ENCODE data around the gene AHCYL2. TPM values are rescaled to one million over a fixed set of nuclear protein-coding genes. Genes with fewer than 3 reads are reported as not detected.

Gene AHCYL2
- total RNA-seq, 4 donors from 2014 or later, result 8.7 to 17.3 (median 14.2) TPM

DNA sequence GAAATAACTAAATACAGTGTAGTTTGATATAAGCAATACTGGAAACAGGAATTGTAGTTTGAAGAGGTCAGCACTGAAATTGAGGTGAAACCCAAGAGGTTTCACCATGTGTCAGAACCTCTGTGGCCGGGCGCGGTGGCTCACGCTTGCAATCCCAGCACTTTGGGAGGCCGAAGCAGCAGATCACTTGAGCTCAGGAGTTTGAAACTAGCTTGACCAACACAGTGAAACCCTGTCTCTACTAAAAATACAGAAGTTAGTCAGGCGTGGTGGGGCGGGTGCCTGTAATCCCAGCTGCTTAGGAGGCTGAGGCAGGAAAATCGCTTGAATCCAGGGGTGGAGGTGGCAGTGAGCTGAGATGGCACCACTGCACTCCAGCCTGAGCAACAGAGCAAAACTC, 13.7 kb downstream of the AHCYL2 start:
- ATAC-seq, result no peak
- H3K27me3 ChIP-seq, result no peaks in the 10 kb centered on the region
- no peak overlapping the region for H3K4me3 ChIP-seq
- 91 to 93% methylated on average over 5 to 7 of the region's 8 CpGs for WGBS, 2 donors (ENCODE audit: low coverage in 1 of 2)
- TF ChIP-seq CTCF (IDR thresholded peaks at IDR 0.05) (no peak), POLR2A (IDR thresholded peaks at IDR 0.05) (no peak), POLR2AphosphoS5 (IDR thresholded peaks at IDR 0.05) (no peak), EP300 (IDR thresholded peaks at IDR 0.05) (no peak)
- no peaks in the 10 kb centered on the region for H3K4me1 ChIP-seq
- H3K27ac ChIP-seq, result no peak overlapping the region
- no peaks in the 10 kb centered on the region for H3K36me3 ChIP-seq
- no peaks in the 10 kb centered on the region for H3K9me3 ChIP-seq

DNA sequence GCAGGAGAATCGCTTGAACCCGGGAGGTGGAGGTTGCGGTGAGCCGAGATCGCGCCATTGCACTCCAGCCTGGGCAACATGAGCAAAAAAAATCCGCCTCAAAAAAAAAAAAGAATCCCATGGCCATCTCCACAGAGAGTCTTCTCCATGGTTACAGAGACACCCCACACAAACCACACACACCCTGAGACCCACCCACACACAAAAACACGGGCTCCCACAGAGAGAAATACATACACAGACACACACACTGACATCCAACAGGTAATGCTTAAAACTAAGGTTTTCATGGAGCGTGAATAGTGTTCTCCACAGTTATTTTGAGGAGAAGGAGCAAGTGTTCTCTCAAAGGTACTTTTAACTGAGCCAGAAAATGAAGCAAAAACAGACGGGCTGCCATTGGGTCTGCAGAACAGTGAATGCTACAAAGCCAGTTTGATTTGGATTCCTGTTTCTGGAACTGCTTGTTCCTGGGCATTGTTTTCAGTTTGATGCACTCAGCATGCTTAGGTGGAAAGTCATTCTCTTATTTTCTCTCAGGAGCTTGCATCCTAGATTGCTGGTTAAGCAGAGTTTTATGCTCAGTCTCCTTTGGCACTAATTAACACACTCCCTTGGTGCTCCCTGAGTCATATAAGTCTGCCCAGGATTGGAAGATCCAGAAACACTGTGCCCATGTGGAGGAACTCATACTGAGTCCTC, 15.4 kb downstream of the AHCYL2 start:
- H3K27ac ChIP-seq, result no peak overlapping the region
- TF ChIP-seq POLR2AphosphoS5 (IDR thresholded peaks at IDR 0.05), result no peak
- TF ChIP-seq EP300 (IDR thresholded peaks at IDR 0.05), result no peak
- no peak for TF ChIP-seq POLR2A (IDR thresholded peaks at IDR 0.05)
- no peak for TF ChIP-seq CTCF (IDR thresholded peaks at IDR 0.05)

DNA sequence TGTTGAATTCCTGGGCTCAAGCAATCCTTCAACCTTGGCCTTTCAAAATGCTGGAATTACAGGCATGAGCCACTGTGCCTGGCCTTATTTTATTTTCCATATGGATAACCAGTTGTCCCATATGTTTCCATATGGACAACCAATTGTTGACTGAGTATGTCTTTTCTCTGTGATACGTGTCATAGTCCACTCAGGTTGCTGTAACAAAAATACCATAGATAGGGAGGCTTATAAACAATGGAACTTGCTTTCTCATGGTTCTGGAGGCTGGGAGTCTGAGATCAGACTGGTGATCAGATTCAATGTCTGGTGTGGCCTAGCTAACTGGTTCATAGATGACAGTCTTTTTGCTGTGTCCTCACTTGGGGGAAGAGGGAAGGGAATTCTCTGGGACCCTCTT, 19.4 kb downstream of the AHCYL2 start:
- WGBS, 2 donors (ENCODE audit: low coverage in 1 of 2), result 100% methylated on average over 1 of the region's 1 CpG; no CpG with 5 or more reads in 1 of the 2 donors
- H3K27me3 ChIP-seq, result no peaks in the 10 kb centered on the region
- H3K4me1 ChIP-seq, result no peaks in the 10 kb centered on the region
- H3K36me3 ChIP-seq, result no peaks in the 10 kb centered on the region
- no peak overlapping the region for H3K4me3 ChIP-seq
- H3K27ac ChIP-seq, result no peak overlapping the region
- no peak for ATAC-seq
- H3K9me3 ChIP-seq, result no peaks in the 10 kb centered on the region
- TF ChIP-seq EP300 (IDR thresholded peaks at IDR 0.05), result no peak
- no peak for TF ChIP-seq POLR2AphosphoS5 (IDR thresholded peaks at IDR 0.05)
- no peak for TF ChIP-seq CTCF (IDR thresholded peaks at IDR 0.05)
- no peak for TF ChIP-seq POLR2A (IDR thresholded peaks at IDR 0.05)

More for the DNA sequence above, 15.4 kb downstream of the AHCYL2 start:
- H3K4me1 ChIP-seq, result no peaks in the 10 kb centered on the region
- no peaks in the 10 kb centered on the region for H3K36me3 ChIP-seq
- no peak overlapping the region for H3K4me3 ChIP-seq
- no peaks in the 10 kb centered on the region for H3K9me3 ChIP-seq
- ATAC-seq, result no peak
- 83 to 89% methylated on average over 5 to 10 of the region's 10 CpGs for WGBS, 2 donors (ENCODE audit: low coverage in 1 of 2)
- no peaks in the 10 kb centered on the region for H3K27me3 ChIP-seq

DNA sequence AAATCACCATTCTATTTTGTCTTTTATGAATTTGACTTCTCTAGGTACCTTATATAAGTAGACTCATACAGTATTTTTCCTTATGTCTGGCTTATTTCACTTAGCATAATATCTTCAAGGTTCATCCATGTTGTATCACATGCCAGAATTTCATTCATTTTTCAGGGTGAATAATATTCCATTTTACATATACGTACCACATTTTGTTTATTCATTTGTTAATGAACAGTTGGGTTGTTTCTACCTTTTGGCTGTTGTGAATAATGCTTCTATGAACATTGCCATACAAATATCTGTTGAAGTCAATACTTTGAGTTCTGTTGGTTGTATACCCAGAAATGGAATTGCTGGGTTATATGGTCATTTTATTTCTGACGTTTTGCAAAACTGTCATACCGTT, 20.7 kb downstream of the AHCYL2 start:
- TF ChIP-seq POLR2A (IDR thresholded peaks at IDR 0.05), result no peak
- no peak for TF ChIP-seq CTCF (IDR thresholded peaks at IDR 0.05)
- no peak for TF ChIP-seq EP300 (IDR thresholded peaks at IDR 0.05)
- no peak for TF ChIP-seq POLR2AphosphoS5 (IDR thresholded peaks at IDR 0.05)
- 67 to 98% methylated on average over 3 of the region's 3 CpGs for WGBS, 2 donors (ENCODE audit: low coverage in 1 of 2)
- Histone ChIP-seq H3K36me3 (no peaks in the 10 kb centered on the region), H3K27me3 (no peaks in the 10 kb centered on the region), H3K9me3 (no peaks in the 10 kb centered on the region), H3K4me1 (no peaks in the 10 kb centered on the region), H3K4me3 (no peak overlapping the region), H3K27ac (no peak overlapping the region)
- no peak for ATAC-seq

DNA sequence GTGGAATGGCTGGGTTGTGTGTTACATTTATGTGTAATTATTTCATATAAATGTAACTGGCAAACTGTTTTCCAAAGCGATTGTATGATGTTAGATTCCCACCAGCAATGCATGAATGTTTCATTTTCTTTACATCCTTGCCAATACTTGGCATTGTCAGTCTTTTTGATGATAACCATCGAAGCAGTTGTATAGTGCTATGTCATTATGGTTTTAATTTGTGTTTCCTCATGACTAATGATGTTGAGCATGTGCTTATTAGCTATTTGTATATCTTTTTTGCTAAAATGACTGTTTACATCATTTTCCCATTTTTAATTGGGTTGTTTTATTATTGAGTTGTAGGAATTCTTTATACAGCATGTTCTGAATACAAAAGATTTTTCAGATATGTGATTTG, 22.3 kb downstream of the AHCYL2 start:
- Histone ChIP-seq H3K4me1 (peaks cover 0 to 3% (median 0%) of the 10 kb centered on the region in 3 donors), H3K4me3 (no peak overlapping the region), H3K9me3 (no peaks in the 10 kb centered on the region), H3K27me3 (no peaks in the 10 kb centered on the region), H3K27ac (no peak overlapping the region), H3K36me3 (no peaks in the 10 kb centered on the region)
- no peak for TF ChIP-seq EP300 (IDR thresholded peaks at IDR 0.05)
- no peak for TF ChIP-seq POLR2AphosphoS5 (IDR thresholded peaks at IDR 0.05)
- no peak for TF ChIP-seq CTCF (IDR thresholded peaks at IDR 0.05)
- TF ChIP-seq POLR2A (IDR thresholded peaks at IDR 0.05), result no peak
- 60 to 62% methylated on average over 2 of the region's 2 CpGs for WGBS, 2 donors (ENCODE audit: low coverage in 1 of 2)
- no peak for ATAC-seq

Data from gastroesophageal sphincter (tissue), 4 donors.